Measurements from ENCODE around the gene TMX4. TPM values are rescaled to one million over a fixed set of nuclear protein-coding genes. Genes with fewer than 3 reads are reported as not detected.
"Not testable (repeated sequence)": the region's sequence is repeated elsewhere in the genome, so short reads cannot be mapped to it uniquely, and the experiment has no call there.

The TMX4 gene
- total RNA-seq, 1 experiment from 2014 or later, result 21.2 TPM

DNA sequence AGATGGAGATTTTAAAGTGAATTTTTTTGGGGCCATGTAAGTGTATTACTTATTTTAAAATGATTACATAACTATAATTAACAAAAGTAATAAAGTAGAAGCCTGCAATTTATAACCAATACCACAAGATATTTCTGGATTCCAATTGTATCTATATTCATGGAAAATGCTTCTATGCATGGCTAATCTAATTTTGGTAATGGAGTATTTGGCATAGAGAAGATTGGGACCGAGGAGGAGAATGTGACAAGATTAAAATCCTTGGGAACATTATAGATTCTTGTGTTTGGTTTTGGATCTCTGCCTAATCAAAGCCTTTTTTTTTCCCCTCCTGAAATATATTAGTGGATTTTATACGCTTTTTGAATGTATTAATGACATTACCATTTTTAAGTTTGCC, 12.9 kb upstream of the TMX4 start:
- Mint-ChIP-seq H3K4me1 (ENCODE audit: low read depth, unreplicated experiment) (no peaks in the 10 kb centered on the region), H3K4me3 (ENCODE audit: low read depth, unreplicated experiment) (no peak overlapping the region), H3K9me3 (ENCODE audit: low read depth, unreplicated experiment) (no peaks in the 10 kb centered on the region), H3K27ac (ENCODE audit: unreplicated experiment) (no peak overlapping the region), H3K36me3 (ENCODE audit: insufficient read depth, unreplicated experiment) (no peaks in the 10 kb centered on the region), H3K27me3 (ENCODE audit: unreplicated experiment) (peaks cover 32% of the 10 kb centered on the region)
- CTCF ChIA-PET, result no interaction called here
- intact Hi-C loops (cut with micrococcal nuclease; ENCODE audit: unreplicated experiment), result no loop called here
- TF ChIP-seq CTCF (IDR thresholded peaks at IDR 0.05; ENCODE audit: unreplicated experiment), result no peak
- no TSS peak for BruUV-seq (replicated peaks)
- no peak for DNase-seq

DNA sequence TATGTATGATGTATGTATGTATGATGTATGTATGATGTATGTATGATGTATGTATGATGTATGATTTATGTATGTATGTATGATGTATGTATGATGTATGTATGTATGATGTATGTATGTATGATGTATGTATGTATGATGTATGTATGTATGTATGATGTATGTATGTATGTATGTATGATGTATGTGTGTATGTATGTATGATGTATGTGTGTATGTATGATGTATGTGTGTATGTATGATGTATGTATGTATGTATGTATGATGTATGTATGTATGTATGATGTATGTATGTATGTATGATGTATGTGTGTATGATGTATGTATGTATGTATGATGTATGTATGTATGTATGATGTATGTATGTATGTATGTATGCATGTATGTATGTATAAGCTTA, 12.0 kb upstream of the TMX4 start:
- H3K4me1 Mint-ChIP-seq (ENCODE audit: low read depth, unreplicated experiment); CTCF ChIA-PET; intact Hi-C loops (cut with micrococcal nuclease; ENCODE audit: unreplicated experiment): not testable (repeated sequence)

DNA sequence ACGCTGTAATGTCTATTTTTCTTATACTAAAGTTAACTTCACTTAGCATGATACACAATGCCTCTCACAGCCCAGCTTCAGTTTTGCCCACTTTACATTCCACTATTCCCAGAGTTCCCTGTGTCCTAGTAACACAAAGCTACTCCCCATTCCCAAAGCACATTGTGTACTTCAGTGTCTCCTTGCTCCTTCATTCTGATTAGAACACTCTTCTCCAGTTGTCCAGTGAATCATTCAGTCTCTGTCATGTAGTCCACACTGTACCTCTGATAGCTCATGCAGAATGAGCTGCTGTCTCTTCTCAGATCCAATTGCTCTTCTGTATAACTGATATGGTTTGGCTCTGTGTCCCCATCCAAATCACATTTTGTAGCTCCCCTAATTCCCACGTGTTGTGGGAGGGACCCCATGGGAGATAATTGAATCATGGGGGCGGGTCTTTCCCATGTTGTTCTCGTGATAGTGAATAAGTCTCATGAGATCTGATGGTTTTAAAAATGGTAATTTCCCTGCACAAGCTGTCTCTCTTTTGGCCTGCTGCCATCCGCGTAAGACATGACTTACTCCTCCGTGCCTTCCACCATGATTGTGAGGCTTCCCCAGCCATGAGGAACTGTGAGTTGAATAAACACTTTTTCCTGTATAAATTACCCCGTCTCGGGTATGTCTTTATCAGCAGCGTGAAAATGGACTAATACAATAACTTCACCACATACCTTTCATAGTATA, 2.1 kb upstream of the TMX4 start:
- TF ChIP-seq CTCF (IDR thresholded peaks at IDR 0.05; ENCODE audit: unreplicated experiment), result no peak
- no peak for DNase-seq
- Mint-ChIP-seq H3K27me3 (ENCODE audit: unreplicated experiment) (no peaks in the 10 kb centered on the region), H3K9me3 (ENCODE audit: low read depth, unreplicated experiment) (no peaks in the 10 kb centered on the region), H3K4me3 (ENCODE audit: low read depth, unreplicated experiment) (no peak overlapping the region), H3K36me3 (ENCODE audit: insufficient read depth, unreplicated experiment) (peaks cover 12% of the 10 kb centered on the region), H3K4me1 (ENCODE audit: low read depth, unreplicated experiment) (no peaks in the 10 kb centered on the region), H3K27ac (ENCODE audit: unreplicated experiment) (no peak overlapping the region)
- intact Hi-C loops (cut with micrococcal nuclease; ENCODE audit: unreplicated experiment), result no loop called here
- no TSS peak for BruUV-seq (replicated peaks)
- CTCF ChIA-PET, result interaction anchor here (0.7 kb wide), 1 partner anchor 1891 kb away, joined by 3 read pairs; no protein-coding TSS in a partner anchor

More for the DNA sequence above, 12.0 kb upstream of the TMX4 start:
- peaks cover 32% of the 10 kb centered on the region for H3K27me3 Mint-ChIP-seq (ENCODE audit: unreplicated experiment)
- not testable (repeated sequence) for DNase-seq; BruUV-seq (replicated peaks); H3K4me3 Mint-ChIP-seq (ENCODE audit: low read depth, unreplicated experiment); H3K36me3 Mint-ChIP-seq (ENCODE audit: insufficient read depth, unreplicated experiment); H3K27ac Mint-ChIP-seq (ENCODE audit: unreplicated experiment); H3K9me3 Mint-ChIP-seq (ENCODE audit: low read depth, unreplicated experiment)

- no peaks in the 10 kb centered on the region for H3K27me3 Mint-ChIP-seq (ENCODE audit: unreplicated experiment)
- BruUV-seq (replicated peaks), result no TSS peak
- no peak for DNase-seq
These were observed 936 bp upstream of the TMX4 start for GRCh38 chr20:8020314-8021079.

More at GRCh38 chr20:8020314-8021079, 936 bp upstream of the TMX4 start:
- Mint-ChIP-seq H3K36me3 (ENCODE audit: insufficient read depth, unreplicated experiment) (peaks cover 12% of the 10 kb centered on the region), H3K4me1 (ENCODE audit: low read depth, unreplicated experiment) (no peaks in the 10 kb centered on the region), H3K27ac (ENCODE audit: unreplicated experiment) (no peak overlapping the region), H3K4me3 (ENCODE audit: low read depth, unreplicated experiment) (no peak overlapping the region), H3K9me3 (ENCODE audit: low read depth, unreplicated experiment) (no peaks in the 10 kb centered on the region)
- TF ChIP-seq CTCF (IDR thresholded peaks at IDR 0.05; ENCODE audit: unreplicated experiment), result no peak
- CTCF ChIA-PET, result interaction anchor here (1.6 kb wide), 1 partner anchor 10 kb away, joined by 4 read pairs; no protein-coding TSS in a partner anchor
- intact Hi-C loops (cut with micrococcal nuclease; ENCODE audit: unreplicated experiment), result no loop called here

Measured in Calu3 (cell line).